CD4-positive, alpha-beta T cell treated with Interleukin-17A for 1 hour (primary cell): ENCODE measurements around the gene CLCNKA.
"Not testable (repeated sequence)": the region's sequence is repeated elsewhere in the genome, so short reads cannot be mapped to it uniquely, and the experiment has no call there.

Source experiments
- DNase-seq: peaks from one replicate; pipeline ENCODE4 v3.0.0-alpha.2; 2020

CLCNKA gene

GRCh38 chr1:15998929-15999328 lies 22.9 kb upstream of the CLCNKA start:
- no peak for DNase-seq

GRCh38 chr1:16001274-16001673 lies 20.6 kb upstream of the CLCNKA start:
- not testable (repeated sequence) for DNase-seq

GRCh38 chr1:16005597-16005996 lies 16.2 kb upstream of the CLCNKA start:
- DNase-seq: no peak

- no peak for DNase-seq
These were observed 15.8 kb upstream of the CLCNKA start for GRCh38 chr1:16006010-16006409.

GRCh38 chr1:16006552-16007485 lies 15.0 kb upstream of the CLCNKA start:
- DNase-seq: no peak

- DNase-seq: no peak
These were observed 14.0 kb upstream of the CLCNKA start for GRCh38 chr1:16007671-16008341.

- peak; percentile 75 for DNase-seq
These were observed 12.8 kb upstream of the CLCNKA start for GRCh38 chr1:16009030-16009460.

GRCh38 chr1:16009678-16010077 lies 12.2 kb upstream of the CLCNKA start:
- no peak for DNase-seq

- DNase-seq: no peak
These were observed 11.0 kb upstream of the CLCNKA start for GRCh38 chr1:16010837-16011236.

- DNase-seq: no peak
These were observed 9.8 kb upstream of the CLCNKA start for GRCh38 chr1:16011936-16012589.

- peak; percentile 16 for DNase-seq
These were observed 9.1 kb upstream of the CLCNKA start for GRCh38 chr1:16012590-16013219.

GRCh38 chr1:16013220-16013907 lies 8.5 kb upstream of the CLCNKA start:
- DNase-seq: peak; percentile 14

GRCh38 chr1:16013908-16014258 lies 8.0 kb upstream of the CLCNKA start:
- no peak for DNase-seq

- DNase-seq: no peak
These were observed 7.0 kb upstream of the CLCNKA start for GRCh38 chr1:16014509-16015482.

- DNase-seq: no peak
These were observed 6.3 kb upstream of the CLCNKA start for GRCh38 chr1:16015491-16015890.

GRCh38 chr1:16015960-16016901 lies 5.6 kb upstream of the CLCNKA start:
- DNase-seq: no peak

GRCh38 chr1:16017076-16017460 lies 4.8 kb upstream of the CLCNKA start:
- no peak for DNase-seq

GRCh38 chr1:16017461-16018303 lies 4.2 kb upstream of the CLCNKA start, which contains the start of gene HSPB7:
TSS of gene HSPB7 (minus strand) at chr1:16018043. CDS start at chr1:16017963, 80 bp downstream.
- no peak for DNase-seq

- no peak for DNase-seq
These were observed 3.5 kb upstream of the CLCNKA start for GRCh38 chr1:16018308-16018707.
